ENCODE measurements around the gene CTXND1.

GRCh38 chr15:80163897-80164296 is 88.1 kb downstream of the CTXND1 start:
- TF ChIP-seq POLR2AphosphoS5 (IDR thresholded peaks at IDR 0.05; ENCODE audit: borderline replicate concordance, low read depth, low read length) (no peak), EZH2 (IDR thresholded peaks at IDR 0.05) (no peak), FOXP2 (optimal IDR thresholded peaks at IDR 0.05; ENCODE audit: control extremely low read depth, extremely low read length, insufficient read depth) (no peak)

All from SK-N-MC (cell line).